SIG-M5 treated with dmso at 0.1 percent for 504 hours (cell line): ENCODE measurements around the gene ACSL6.

ENCODE experiments used
- DNase-seq: peaks from one replicate; lab custom pipeline; 2025; ENCODE audit not compliant: unreplicated experiment; lab: John Stamatoyannopoulos, UW

ACSL6 gene

DNA sequence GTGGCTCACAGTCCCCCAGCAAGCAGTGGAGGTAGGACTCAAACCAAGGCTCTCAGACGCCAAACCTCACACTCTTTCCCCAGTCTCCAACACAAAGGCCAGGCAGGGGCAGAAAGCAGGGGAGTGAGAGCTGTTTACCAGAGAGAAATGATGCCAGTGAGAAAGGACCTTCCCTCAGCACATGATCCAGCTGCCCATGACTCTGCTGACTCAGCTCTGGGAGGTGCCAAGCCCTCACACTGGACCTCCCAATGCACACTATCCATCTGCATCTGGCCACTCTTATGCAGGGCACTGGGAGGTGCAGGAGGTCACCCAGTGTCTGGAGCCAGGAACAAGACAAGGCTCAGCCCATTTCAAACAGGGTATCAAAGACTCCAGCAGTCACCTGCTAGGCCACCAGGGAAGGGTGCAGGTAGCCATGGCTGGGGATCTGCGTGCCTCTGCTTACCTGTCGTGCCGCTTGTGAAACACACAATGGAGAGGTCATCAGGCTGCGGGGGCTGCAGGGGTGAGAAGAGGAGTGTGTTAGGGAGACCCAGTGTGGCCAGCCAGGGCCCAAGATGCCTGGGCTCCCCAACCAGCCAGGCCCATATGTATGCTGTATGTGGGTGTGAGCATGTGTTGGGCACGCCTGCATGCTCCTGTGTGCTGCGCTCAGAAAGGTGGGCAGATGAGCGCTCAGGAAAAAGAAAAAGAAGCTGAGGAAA is 26.3 kb downstream of the ACSL6 start:
- DNase-seq: no peak

DNA sequence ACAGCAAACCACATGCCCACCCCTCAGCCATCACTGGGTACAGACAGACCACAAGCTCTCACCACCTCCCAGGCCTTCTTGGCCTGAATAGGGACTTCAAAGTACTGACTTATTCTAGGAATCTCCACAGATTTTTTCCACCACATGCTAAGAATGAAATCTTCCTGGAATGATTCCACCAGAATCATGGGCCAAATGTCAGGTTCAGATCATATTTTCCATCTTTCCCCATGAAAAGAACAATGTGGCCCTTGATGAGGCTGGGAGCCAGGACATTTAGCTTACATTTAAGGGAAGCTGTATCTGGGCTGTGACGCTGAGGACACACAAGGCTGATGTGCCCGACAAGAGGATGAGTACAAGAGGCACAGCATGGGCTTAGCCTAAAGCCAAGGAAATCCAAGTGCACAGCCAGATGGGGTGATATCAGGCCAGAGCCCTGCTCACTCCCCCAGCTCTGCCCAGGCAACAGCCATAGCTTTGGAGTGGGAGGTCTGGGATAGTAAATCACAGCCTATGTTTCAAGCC is 28.1 kb downstream of the ACSL6 start:
- no peak for DNase-seq

DNA sequence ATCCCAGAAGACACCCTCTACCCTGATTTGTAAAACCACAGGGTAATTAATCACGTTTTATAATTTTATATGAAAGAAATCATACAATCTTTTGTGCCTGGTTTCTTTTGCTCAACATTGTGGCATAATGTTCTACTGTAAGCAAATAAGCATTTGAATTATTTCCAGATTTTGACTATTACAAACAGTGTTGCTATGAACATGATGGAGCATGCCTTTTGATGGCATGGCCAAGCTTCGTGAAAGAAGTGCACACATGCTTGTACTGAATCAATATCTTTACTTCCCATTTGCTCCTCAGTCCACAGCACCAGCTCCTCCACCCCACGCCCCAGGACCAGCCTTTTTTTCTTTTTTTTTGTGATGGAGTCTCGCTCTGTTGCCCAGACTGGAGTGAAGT is 29.9 kb downstream of the ACSL6 start:
- no peak for DNase-seq

DNA sequence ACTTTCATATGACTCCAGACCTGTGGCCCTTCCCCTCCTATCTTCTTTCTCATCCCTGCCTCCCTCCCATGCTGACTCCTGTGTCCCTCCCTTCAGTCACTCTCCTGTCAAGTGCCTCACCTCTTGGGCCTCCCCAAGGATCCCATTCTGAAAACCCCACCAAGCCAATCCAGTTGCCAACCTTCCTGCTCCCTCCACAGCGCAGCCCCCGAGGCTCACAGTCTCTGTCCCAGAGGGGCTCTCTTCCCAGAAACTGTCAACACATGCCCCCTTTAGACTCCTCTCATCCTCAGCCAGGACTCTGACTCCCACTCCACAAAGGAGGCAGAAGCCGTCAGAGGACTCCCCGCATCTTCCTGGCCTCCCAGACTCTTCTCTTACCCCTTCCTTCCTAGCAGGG is 30.8 kb downstream of the ACSL6 start:
- DNase-seq: no peak

DNA sequence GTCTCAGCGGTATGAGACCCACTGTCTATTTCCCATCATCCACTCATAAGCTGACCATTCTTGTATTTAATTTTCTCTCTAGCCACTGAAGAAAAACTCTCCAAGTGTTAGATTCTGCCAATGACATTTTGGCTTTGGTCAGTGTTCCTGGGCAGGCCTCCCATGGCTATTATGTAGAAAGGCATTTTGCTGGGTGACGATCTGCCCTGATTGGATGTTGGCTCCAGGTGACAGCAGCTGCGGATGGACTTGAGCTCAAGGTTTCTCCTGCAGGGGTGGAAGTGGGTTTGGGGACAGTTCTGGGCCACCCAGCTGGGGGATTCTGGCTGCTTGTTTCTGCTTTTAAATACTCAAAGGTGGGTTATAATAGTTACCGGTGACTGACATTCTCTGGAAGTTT is 31.6 kb downstream of the ACSL6 start:
- no peak for DNase-seq

DNA sequence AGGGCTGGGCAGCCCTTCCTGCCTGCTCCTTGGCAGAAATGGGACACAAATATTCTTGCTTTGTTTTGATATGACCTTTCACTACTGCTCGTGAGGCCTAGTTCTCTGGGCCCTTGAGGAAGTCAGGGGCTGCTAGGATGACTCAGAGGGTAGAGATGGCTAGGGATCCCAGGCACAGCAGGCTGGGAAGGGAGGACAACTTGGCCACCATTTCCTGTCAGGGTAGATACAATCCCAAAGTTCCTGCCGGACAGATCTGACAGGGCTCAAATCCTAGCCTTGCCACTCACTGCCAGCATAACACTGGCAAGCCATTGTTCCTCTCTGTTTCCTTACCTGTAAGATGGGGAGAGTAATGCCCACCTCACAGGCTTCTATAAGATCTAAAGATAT is 34.2 kb downstream of the ACSL6 start:
- DNase-seq: no peak

DNA sequence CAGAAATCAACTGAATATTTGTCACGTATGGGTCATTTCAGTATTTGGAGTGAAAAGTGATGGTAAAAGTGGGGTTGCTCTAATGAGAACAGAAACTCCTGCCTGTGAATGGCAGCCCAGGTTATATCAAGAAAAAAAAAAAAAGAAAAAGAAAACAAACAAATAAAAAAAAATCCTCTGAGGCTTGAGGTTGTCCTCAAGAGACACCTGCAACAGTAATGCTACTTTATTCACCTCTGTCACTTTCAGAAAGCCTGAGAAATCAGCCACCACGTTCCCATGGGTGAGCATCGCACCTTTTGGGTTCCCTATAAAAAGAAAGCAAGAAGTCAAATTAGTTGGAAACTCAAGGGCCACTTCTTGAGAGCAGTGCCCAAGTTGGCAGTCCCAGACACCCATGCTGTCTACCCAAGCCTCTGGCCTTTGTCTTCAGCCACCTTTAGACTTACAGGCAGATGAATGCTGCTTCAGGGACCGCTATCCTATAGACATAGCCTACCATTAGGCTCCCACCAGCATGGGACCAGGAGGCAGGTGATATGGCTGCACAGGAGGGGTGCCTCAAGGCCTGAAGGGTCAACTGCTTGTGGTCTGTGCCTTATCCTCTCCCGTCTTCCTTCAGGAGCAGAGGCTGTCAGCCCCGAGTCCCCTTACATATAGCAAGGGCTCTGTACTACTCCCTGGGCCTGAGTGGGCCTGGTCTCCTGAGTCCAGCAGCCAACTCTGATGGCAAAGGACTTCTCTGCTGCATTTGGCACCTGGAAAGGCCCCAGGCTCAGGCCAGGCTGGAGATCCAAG is 34.8 kb downstream of the ACSL6 start:
- DNase-seq: no peak

DNA sequence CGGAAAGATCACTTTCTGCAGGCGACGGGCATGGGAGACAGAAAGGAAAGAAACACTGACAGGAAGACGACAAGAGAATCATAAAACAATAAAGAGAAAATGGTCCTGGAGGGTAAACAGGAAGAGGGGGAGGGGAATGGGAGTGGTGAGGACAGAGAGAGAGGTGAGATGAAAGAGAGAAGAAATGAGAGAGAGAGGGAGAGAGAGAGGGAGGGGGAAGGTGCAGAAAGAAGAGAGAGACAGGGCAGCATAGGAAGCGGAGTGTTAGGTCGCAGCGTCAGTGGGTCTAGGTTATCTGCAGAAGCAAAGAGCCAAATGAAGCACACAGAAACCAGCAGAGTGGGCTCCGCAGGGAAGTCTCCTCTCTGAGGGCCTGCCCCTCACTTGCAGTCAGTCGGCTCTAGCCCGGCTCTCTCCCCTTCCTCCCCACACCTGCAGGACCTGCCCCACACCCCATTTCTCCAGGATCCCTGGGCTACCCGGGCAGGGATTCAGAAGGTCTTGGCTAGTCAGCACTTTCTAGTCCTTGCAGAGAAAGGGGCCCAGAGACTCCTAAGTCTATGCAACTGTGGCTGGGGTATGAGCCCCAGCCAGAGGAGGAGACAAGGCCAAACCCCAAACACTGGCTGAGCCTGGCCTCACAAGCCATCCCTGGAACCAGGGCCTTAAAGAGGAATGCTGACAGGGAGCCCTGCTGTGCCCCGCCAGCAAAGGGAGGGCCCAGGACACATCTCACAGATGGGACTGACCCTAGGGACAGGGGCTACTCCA is 36.3 kb downstream of the ACSL6 start:
- no peak for DNase-seq

DNA sequence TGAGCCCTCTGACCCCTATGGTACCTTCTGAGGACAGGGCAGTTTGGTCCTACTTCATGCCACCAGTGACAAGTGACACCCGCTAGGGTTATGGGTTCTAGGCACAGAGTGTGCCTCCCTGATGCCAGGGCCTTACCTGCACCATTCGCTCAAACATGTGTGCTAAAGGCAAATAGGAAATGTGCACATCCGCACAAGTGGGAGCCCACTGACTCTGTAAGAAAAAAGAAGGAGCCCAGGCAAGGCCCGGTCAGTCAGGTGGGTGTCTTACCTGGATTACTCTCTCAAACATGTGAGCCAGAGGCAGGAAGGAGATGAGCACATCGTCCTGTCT is 36.9 kb downstream of the ACSL6 start:
- DNase-seq: no peak

DNA sequence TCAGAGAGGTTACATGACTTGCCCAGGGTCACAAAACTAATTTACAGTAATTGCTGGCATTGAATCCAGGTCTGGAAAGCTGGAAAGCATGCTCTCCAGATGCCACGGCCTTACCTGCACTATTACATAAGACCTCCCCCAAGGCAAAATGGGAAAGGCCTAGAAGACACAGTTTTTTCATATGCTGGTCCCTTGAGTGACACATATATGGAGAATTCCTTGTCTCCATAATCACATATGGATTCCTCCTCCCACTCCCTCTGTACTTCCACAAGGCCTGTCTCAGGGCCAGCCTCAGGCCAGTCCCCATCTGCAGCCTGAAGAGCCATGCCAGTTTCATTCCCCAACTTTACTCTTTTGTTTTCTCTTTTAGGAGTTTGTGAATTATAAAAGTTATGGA is 37.4 kb downstream of the ACSL6 start:
- DNase-seq: no peak

DNA sequence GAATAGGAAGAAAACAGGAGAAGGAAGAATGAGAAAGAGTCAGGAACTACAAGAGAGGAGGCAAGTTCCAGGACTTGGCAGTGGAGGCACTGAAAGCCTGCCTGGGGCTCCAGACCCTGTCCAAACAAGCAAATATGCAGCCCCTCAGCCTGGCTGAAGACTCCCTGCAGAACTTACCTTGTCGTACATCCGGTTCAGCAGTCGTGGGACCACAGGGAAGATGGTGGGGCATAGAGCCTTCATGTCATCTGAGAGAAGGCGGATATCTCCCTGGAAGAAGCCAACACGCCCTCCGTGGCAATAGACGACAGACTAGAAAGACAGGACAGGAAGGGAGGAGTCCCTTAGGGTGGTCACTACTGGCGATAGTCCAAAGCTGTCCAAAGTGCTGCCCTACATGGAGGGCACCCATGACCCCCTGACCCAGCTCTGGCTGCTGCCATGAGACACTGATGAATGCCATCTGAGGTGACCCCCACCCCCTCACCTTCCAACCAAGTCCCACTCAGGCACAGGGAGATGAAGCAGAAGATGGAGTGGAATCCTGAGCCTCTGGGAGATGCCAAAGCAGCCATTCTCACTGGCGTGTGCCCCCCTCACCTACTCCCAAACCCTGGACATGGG is 38.3 kb downstream of the ACSL6 start:
- no peak for DNase-seq

DNA sequence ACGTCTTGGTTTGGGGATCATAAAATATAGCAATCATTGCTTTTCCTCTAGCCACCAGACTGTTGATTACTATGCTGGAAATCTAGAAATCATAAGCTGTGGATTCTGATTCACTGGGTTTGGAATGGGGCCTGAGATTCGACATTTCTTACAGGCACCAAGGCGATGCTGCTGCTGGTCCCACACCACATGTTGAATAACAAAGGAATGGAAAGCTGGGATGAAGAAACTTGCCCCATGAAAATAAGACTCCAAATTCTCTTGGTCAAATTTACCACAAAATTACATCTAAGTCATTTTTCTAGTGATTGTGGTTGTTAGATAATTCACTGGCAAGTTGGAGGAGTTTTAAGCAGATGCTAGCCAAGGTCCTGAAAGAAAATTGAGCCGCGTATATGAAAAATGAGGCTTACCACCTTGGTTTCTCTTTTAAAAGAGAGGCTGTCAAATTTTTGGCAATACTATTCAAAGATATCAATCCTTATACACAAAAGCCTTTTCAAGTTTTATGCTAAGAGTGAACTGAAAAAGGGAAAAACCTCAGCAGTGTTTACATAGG is 43.0 kb downstream of the ACSL6 start:
- no peak for DNase-seq

DNA sequence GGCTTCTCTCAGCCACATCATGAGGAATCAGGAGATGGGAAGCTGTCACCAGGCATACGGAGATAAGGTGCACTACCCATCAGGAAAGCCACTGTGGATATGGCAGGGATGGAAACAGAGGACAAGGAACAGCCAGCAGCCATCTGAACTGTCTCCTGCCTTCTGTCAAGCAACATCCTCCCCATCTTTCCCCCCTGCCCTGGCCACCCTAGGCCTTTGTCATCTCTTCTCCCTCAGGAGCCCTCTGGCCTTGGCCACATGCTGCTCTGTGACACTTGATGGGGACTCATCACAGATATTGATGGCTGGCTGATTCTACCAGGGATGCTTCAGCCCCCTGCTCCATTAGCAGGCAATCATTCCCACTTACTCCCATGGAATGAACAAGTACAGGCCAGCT is 44.9 kb downstream of the ACSL6 start:
- no peak for DNase-seq

DNA sequence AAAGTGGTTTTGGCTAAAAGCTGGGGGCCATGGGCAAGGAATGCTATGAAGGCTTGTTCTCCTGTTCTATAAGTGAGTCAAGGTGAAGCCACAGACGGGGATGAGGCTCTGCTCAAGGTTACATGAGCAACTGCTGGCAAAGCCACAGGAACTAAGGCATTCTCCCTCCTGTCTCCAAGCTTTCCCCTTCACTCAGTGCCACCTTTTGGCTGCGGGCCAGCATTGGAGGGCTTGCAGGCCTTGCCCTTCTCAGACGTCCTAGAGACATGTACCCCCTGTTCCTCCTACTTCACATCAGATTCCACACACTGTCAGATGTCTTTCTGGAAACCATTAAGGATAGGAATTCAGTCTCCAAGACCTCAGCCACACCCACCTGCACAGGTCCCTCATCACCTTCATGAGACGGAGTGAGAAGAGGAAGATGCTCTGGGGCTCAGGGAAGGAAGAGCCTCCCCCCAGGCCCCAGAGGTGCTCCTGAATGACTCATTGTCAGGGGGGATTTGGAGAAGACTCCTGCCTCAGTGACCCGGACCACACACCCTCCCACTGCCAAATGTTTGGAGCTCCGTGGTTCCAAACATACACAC is 45.5 kb downstream of the ACSL6 start:
- DNase-seq: no peak

DNA sequence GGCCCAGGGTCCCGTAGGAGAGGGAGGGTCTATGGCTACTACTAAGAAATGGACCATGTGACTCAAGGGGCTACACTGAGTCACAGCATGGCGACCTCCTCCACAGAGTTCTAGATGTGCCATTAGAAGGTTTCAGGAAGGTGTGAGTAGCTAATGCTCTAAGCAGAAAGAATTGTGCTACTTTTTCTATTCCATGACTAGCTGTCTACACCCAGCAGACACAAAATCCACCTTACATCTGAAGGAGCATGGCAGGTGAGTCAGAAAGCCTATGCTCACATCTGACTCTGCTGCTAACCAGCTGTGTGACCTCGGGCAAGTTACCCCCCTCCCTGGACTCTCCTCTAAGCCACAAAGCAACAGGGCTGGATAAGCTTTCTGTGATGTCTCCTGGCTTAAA is 51.6 kb downstream of the ACSL6 start:
- no peak for DNase-seq

DNA sequence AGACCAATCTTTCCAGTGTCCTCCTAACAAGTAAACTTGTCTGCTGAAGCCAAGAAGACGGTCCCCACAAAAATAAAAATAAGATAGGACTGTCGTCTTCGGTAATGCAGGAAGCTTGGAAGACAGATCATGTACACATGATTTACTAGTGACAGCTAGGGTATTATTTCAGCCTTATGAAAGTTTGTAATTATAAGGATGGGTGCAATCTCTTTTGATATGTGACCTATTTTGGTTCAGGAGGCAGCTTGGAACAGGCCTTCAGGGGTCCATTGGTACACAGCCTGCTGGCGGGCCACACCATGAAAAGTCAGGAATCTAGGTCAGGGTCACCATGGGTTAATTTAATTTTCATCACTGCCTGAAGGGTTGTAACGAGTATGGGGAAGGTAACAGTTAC is 52.3 kb downstream of the ACSL6 start:
- DNase-seq: no peak

DNA sequence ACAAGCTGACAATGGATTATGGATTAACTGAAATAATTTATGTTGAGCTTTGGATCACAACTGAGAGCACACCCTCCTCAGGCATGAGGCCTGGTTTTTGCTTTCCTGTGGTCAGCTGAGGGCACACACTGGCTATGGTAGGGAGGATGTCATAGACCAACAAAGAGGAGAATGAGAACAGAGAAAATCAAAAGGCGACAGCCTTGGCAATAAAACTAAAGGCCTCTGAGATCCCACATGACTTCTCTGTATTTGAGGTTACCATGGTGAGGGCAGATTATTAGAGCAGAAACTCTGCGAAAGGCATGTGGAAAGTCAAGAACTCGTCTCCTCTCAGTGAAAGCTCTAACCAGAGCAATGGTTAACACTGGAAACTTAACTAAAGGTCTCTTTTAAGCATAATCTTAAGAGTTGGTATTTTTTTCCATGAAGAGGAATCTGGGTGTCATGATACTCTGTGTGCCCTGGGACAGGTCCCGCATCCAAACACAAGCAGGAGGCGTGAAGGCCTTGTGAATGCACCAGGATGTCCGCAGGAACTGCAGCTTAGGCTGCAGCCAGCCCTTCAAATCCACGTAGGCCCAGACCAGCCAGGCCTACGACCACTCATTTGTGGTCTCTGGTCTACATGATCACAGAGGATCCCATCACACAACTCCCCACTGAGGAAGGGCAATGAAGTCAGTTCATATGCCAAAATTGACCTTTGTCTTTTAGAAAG is 53.6 kb downstream of the ACSL6 start:
- no peak for DNase-seq

DNA sequence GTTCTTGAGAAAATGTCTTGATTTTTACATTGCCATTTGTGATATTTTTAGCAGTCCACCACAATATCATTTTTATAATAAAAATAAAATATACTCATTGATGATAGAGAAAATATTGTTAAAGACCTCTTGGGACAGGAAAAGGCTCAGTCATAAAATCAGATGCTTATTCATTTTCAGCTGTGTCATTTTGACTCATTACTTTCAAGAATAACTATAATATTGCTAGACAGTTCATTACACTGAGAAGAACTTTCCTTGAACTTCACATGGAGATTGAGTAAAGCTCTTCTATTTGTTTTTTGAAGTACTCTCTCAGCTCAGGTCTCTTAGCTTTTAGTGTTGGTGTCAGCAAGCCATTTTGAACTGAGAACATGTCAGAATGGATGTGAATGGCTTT is 57.5 kb downstream of the ACSL6 start:
- DNase-seq: no peak

DNA sequence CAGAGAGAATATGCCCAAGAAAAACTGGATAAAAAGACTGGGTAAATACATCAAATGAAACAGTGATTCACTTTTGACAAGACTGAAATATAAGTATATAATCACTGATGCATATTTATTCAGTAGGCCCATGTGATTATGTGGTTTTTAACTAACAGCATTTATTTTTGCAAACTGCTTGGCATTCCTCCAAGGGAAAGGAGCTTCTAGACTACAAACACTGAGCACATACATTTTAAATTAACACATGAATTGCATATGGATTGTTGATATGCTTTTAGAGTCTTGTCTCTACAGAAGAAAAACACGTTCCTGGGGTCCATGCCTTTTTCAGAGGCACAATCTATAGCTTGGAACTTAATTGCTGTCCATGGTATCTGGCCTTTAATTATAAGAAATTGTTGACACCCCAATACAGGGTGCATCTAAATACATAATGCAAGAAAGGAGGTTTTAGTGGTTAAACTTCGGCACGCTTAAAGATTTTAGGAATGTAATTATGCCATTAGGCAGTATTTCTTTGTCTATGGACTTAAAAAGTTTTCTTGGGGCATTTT is 59.1 kb downstream of the ACSL6 start:
- DNase-seq: no peak

DNA sequence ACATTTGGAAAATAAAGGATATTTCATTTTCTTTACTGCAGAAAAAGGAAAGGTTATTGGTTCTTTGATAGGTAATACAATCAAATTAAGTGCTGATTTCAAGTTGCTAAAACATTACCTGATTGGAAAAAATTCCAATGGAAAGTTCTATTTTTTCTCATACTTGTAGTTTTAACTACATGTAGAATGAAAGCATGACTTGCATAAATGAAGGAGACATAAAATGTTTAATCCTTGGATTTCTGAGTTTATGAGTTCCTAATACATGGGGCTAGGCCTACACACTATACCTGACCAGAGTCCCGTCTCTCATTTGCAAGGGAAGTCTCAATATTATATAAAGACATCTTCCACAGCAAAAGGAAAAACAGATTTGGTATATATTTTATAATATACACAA is 60.8 kb downstream of the ACSL6 start:
- DNase-seq: no peak
